Astrocyte of the cerebellum (primary cell): Measurements from ENCODE around the gene KRT84.

Experiments
- DNase-seq: peaks from one replicate; pipeline ENCODE4 v3.0.0-alpha.2; 2011; ENCODE audit warnings: low read depth
- H3K4me3 ChIP-seq: 2 replicates; pipeline ENCODE4 v1.5.1; 2011; ENCODE audit warnings: mild to moderate bottlenecking, low read depth, low read length, moderate library complexity
- CTCF ChIP-seq: IDR thresholded peaks from 2 replicates; pipeline ENCODE4 v1.5.1; 2012; ENCODE audit warnings: low read length, low read depth, moderate library complexity, mild to moderate bottlenecking; ENCODE audit errors: missing control alignments
- in situ Hi-C: cut with HindIII; loops from 2 replicates; pipeline ENCODE4 v1.10.0; 2017; ENCODE audit warnings: low sequenced_read_pairs

The KRT84 gene

GRCh38 chr12:52364061-52364460, 21.4 kb downstream of the KRT84 start:
- TF ChIP-seq CTCF = no peak
- no peak for DNase-seq
- in situ Hi-C loops = loop anchor here (25.0 kb wide), 1 partner anchor 623 kb away; no protein-coding TSS in a partner anchor
- H3K4me3 ChIP-seq = no peak overlapping the region

GRCh38 chr12:52363111-52363679, 22.3 kb downstream of the KRT84 start:
- no peak for TF ChIP-seq CTCF
- no peak overlapping the region for H3K4me3 ChIP-seq
- no peak for DNase-seq
- in situ Hi-C loops = loop anchor here (25.0 kb wide), 1 partner anchor 624 kb away; no protein-coding TSS in a partner anchor

GRCh38 chr12:52362118-52362726, 23.2 kb downstream of the KRT84 start:
- TF ChIP-seq CTCF = no peak
- no peak for DNase-seq
- in situ Hi-C loops = loop anchor here (25.0 kb wide), 1 partner anchor 625 kb away; no protein-coding TSS in a partner anchor
- no peak overlapping the region for H3K4me3 ChIP-seq

- in situ Hi-C loops = loop anchor here (25.0 kb wide), 1 partner anchor 626 kb away; no protein-coding TSS in a partner anchor
- H3K4me3 ChIP-seq = no peak overlapping the region
- TF ChIP-seq CTCF = no peak
- DNase-seq = no peak
Observed at GRCh38 chr12:52361553-52361952, 23.9 kb downstream of the KRT84 start.

GRCh38 chr12:52360663-52361271, 24.7 kb downstream of the KRT84 start:
- no peak overlapping the region for H3K4me3 ChIP-seq
- TF ChIP-seq CTCF = no peak
- in situ Hi-C loops = loop anchor here (25.0 kb wide), 1 partner anchor 627 kb away; no protein-coding TSS in a partner anchor
- no peak for DNase-seq

- no peak for TF ChIP-seq CTCF
- DNase-seq = no peak
- H3K4me3 ChIP-seq = no peak overlapping the region
- in situ Hi-C loops = loop anchor here (25.0 kb wide), 1 partner anchor 627 kb away; no protein-coding TSS in a partner anchor
Observed at GRCh38 chr12:52360106-52360662, 25.3 kb downstream of the KRT84 start.
